K562 (cell line): ENCODE results near the gene CLDN2. TPM values are rescaled to one million over a fixed set of nuclear protein-coding genes. Genes with fewer than 3 reads are reported as not detected.

Source experiments
- ATAC-seq: fragments of 200-7000 bp; cut with Tn5 transposase; 3 replicates; pipeline ENCODE4 v1.9.1; 2020; ENCODE audit warnings: moderate library complexity
- BruUV-seq: library from RNA; stranded (reverse); fragments of 400-500 nt; replicated peaks from 2 replicates; lab custom pipeline; 2021; lab: Mats Ljungman, UMichigan
- CTCF ChIA-PET: fragments of 300-600 bp; formaldehyde crosslinking; extraction: SDS; loops from one replicate; lab custom pipeline; 2021; ENCODE audit warnings: low intra/inter-chr PET ratio; lab: Yijun Ruan, JAX
- POLR2A ChIA-PET: fragments of 300-600, 350-650 bp; sonication (Branson Sonifier 250); formaldehyde crosslinking; extraction: SDS; loops from one replicate; lab custom pipeline; 2021; ENCODE audit warnings: antibody characterized with exemption, inconsistent platforms; lab: Yijun Ruan, JAX
- DNase-seq, 4 experiments: peaks; one replicate each; pipeline versions ENCODE4 v3.0.0 to v3.0.0-alpha.2; 2011 to 2018; ENCODE audit warnings: low spot score in 3 of 4, mixed read lengths in 3 of 4; ENCODE audit errors: extremely low read depth in 1 of 4
- FAIRE-seq: peaks from 2 replicates; lab custom pipeline; 2011; peaks lifted over from hg19 to GRCh38; lab: Jason Lieb, UNC
- H2AFZ ChIP-seq: 2 replicates; pipeline ENCODE4 v1.6.0; 2011; ENCODE audit warnings: low read depth, low read length, control low read depth, inconsistent platforms
- H3K27ac ChIP-seq: fragments of 200-600 bp; 3 replicates; pipeline ENCODE4 v1.8.0; 2011; ENCODE audit warnings: low read depth, mild to moderate bottlenecking, control low read depth, inconsistent platforms, low read length, moderate library complexity, mixed read lengths; ENCODE audit errors: extremely low read depth
- H3K27me3 ChIP-seq, 2 experiments: fragments of 300-600 bp in 1 of 2; 2 replicates in 1 of 2; 3 replicates in 1 of 2; pipeline versions ENCODE4 v1.6.0 to v1.8.0; 2011; ENCODE audit warnings: inconsistent platforms in 2 of 2, low read length in 2 of 2, mild to moderate bottlenecking in 1 of 2, mixed read lengths in 1 of 2, moderate library complexity in 1 of 2; ENCODE audit not compliant: control insufficient read depth in 2 of 2, insufficient read depth in 2 of 2
- H3K36me3 ChIP-seq: fragments of 300-600 bp; 3 replicates; pipeline ENCODE4 v1.8.0; 2011; ENCODE audit warnings: mild to moderate bottlenecking, low read length, inconsistent platforms; ENCODE audit not compliant: control insufficient read depth, insufficient read depth
- H3K4me1 ChIP-seq, 2 experiments: fragments of 200-600 bp in 1 of 2; replicated peaks in 1 of 2; 2 replicates in 1 of 2; 3 replicates in 1 of 2; pipeline versions ENCODE4 v1.5.1 to v1.8.0; 2011; ENCODE audit warnings: inconsistent platforms in 2 of 2, low read length in 2 of 2, mild to moderate bottlenecking in 1 of 2, mixed read lengths in 1 of 2, moderate library complexity in 1 of 2; ENCODE audit not compliant: control insufficient read depth in 2 of 2, insufficient read depth in 2 of 2
- H3K4me2 ChIP-seq: 2 replicates; pipeline ENCODE4 v1.6.1; 2011; ENCODE audit warnings: low read length, control low read depth, inconsistent platforms, mixed read lengths; ENCODE audit not compliant: insufficient read depth
- H3K4me3 ChIP-seq: fragments of 200-600 bp; sonication (generic), shearing (Covaris generic); 2 replicates; pipeline ENCODE4 v1.5.1; 2016; ENCODE audit warnings: control low read depth, inconsistent platforms
- H3K79me2 ChIP-seq: fragments of 200-600 bp; 3 replicates; pipeline ENCODE4 v1.8.0; 2011; ENCODE audit warnings: low read length, inconsistent platforms; ENCODE audit not compliant: control insufficient read depth, insufficient read depth
- H3K9ac ChIP-seq, 2 experiments: 2 replicates each; pipeline versions ENCODE4 v1.6.0 to v1.6.1; 2011; ENCODE audit warnings: low read depth in 2 of 2, low read length in 2 of 2, control low read depth in 1 of 2, inconsistent platforms in 1 of 2, mild to moderate bottlenecking in 1 of 2, mixed read lengths in 1 of 2; ENCODE audit not compliant: insufficient read depth in 1 of 2
- H3K9me1 ChIP-seq: one replicate; pipeline ENCODE4 v1.6.0; 2011; ENCODE audit warnings: inconsistent platforms, mild to moderate bottlenecking, low read length, moderate library complexity; ENCODE audit not compliant: control insufficient read depth, insufficient read depth
- H3K9me3 ChIP-seq: replicated peaks from 2 replicates; pipeline ENCODE4 v1.5.1; 2011; ENCODE audit warnings: low read depth, low read length, inconsistent platforms; ENCODE audit not compliant: control insufficient read depth, insufficient read depth
- H4K20me1 ChIP-seq: replicated peaks from 2 replicates; pipeline ENCODE4 v1.6.1; 2011; ENCODE audit warnings: low read length, inconsistent platforms, mixed read lengths; ENCODE audit not compliant: control insufficient read depth, insufficient read depth
- CHCHD3 ChIP-seq: fragments of 250-450 bp; sonication (Bioruptor Pico); IDR thresholded peaks from 2 replicates; pipeline ENCODE4 v2.1.2; 2022; ENCODE audit warnings: mild to moderate bottlenecking
- ESRRB ChIP-seq: fragments of 250-450 bp; sonication (Bioruptor Pico); IDR thresholded peaks from 2 replicates; pipeline ENCODE4 v1.5.0; 2020; ENCODE audit warnings: mild to moderate bottlenecking, moderate library complexity, borderline replicate concordance
- MIER1 ChIP-seq: fragments of 450-650 bp; IDR thresholded peaks from 2 replicates; pipeline ENCODE4 v1.6.1; 2016; ENCODE audit warnings: antibody characterized with exemption, mild to moderate bottlenecking, low read depth
- NR0B1 ChIP-seq: fragments of 450-650 bp; IDR thresholded peaks from one replicate; pipeline ENCODE4 v1.6.1; 2018; ENCODE audit warnings: mild to moderate bottlenecking, moderate library complexity; ENCODE audit not compliant: partially characterized antibody
- PML ChIP-seq: IDR thresholded peaks from 2 replicates; pipeline ENCODE4 v1.6.1; 2012; ENCODE audit warnings: low read length, inconsistent platforms
- PRPF4 ChIP-seq: fragments of 200-400 bp; formaldehyde crosslinking; IDR thresholded peaks from one replicate; pipeline ENCODE4 v1.6.1; 2017; ENCODE audit warnings: low read length, low read depth, mild to moderate bottlenecking; ENCODE audit not compliant: insufficient read depth, poor library complexity, severe bottlenecking
- PTTG1 ChIP-seq: fragments of 450-650 bp; IDR thresholded peaks from 2 replicates; pipeline ENCODE4 v1.6.1; 2016; ENCODE audit warnings: low read depth, mild to moderate bottlenecking, missing genetic modification characterization, missing compliant biosample characterization
- RBM22 ChIP-seq: fragments of 200-400 bp; formaldehyde crosslinking; IDR thresholded peaks from 2 replicates; pipeline ENCODE4 v1.6.1; 2018; ENCODE audit warnings: low read length, low read depth; ENCODE audit not compliant: poor library complexity, severe bottlenecking
- SMAD1 ChIP-seq: fragments of 150-350 bp; IDR thresholded peaks from 2 replicates; pipeline ENCODE4 v1.6.1; 2014; ENCODE audit warnings: low read length, low read depth; ENCODE audit not compliant: partially characterized antibody
- SREBF1 ChIP-seq: fragments of 150-350 bp; IDR thresholded peaks from 2 replicates; pipeline ENCODE4 v1.6.1; 2014; ENCODE audit warnings: antibody characterized with exemption, low read depth, low read length, borderline replicate concordance
- SRF ChIP-seq, 2 experiments: fragments of 250-450, 450-650 bp in 1 of 2; sonication (Bioruptor Pico) in 1 of 2; sonication (generic) in 1 of 2; formaldehyde crosslinking; IDR thresholded peaks; 2 replicates each; pipeline versions ENCODE4 v1.5.0 to v1.5.1; 2020 to 2022; ENCODE audit warnings: mild to moderate bottlenecking in 1 of 2, missing genetic modification reagents in 1 of 2
- TBL1XR1 ChIP-seq, 2 experiments: IDR thresholded peaks; 2 replicates each; pipeline ENCODE4 v1.6.1; 2012; ENCODE audit warnings: improper control_type of control experiment in 2 of 2, low read length in 2 of 2, mild to moderate bottlenecking in 1 of 2
- ZBTB11 ChIP-seq, 3 experiments: fragments of 200-800 bp in 1 of 3; fragments of 250-450 bp in 1 of 3; fragments of 450-650 bp in 1 of 3; sonication (Bioruptor Pico) in 1 of 3; sonication (Bioruptor generic) in 1 of 3; formaldehyde crosslinking in 1 of 3; IDR thresholded peaks; 2 replicates each; pipeline versions ENCODE4 v1.6.1 to v1.8.0; 2016 to 2022; ENCODE audit warnings: mild to moderate bottlenecking in 2 of 3, missing genetic modification characterization in 2 of 3, missing compliant biosample characterization in 1 of 3, moderate library complexity in 1 of 3
- ZBTB17 ChIP-seq: fragments of 450-650 bp; formaldehyde crosslinking; IDR thresholded peaks from 2 replicates; pipeline ENCODE4 v1.4.0; 2020; ENCODE audit warnings: mild to moderate bottlenecking
- ZNF696 ChIP-seq: fragments of 250-450 bp; sonication (Bioruptor Pico); conservative IDR thresholded peaks from 2 replicates; pipeline ENCODE4 v1.4.0; 2020; ENCODE audit warnings: mild to moderate bottlenecking, moderate library complexity
- ZNF717 ChIP-seq: fragments of 250-450 bp; sonication (Bioruptor Pico); IDR thresholded peaks from 2 replicates; pipeline ENCODE4 v1.5.0; 2021
- ZSCAN29 ChIP-seq: fragments of 450-650 bp; IDR thresholded peaks from 2 replicates; pipeline ENCODE4 v1.6.1; 2017
- WGBS: fragments of 100-300 bp; shearing (Covaris generic); methylation state at CpG from one replicate; pipeline ENCODE4 v1.1.6; 2016; ENCODE audit warnings: low coverage, mixed read lengths; ENCODE audit not compliant: insufficient coverage; ENCODE audit errors: missing lambda C conversion rate; 5-methylcytosine and 5-hydroxymethylcytosine counted together
- in situ Hi-C: fragments of 300-500 bp; cut with MboI; formaldehyde crosslinking; loops from 4 replicates; pipeline ENCODE4 v1.15.0; 2018; ENCODE audit warnings: inconsistent platforms, mixed read lengths
- intact Hi-C: fragments of 100-400 bp; cut with micrococcal nuclease; formaldehyde crosslinking; loops from 2 replicates; pipeline ENCODE4 v1.14.2; 2022
- polyA plus RNA-seq, 8 experiments: library from polyadenylated mRNA; depleted of rRNA in 4 of 8; stranded (reverse) in 5 of 8; unstranded in 3 of 8; fragments of >200 nt; fragmentation: Nextera tagmentation in 2 of 8; fragmentation: Illumina TruSeq in 1 of 8; extraction: Ambion mirVana in 2 of 8; extraction: Trizol in 1 of 8; gene quantifications; 2 replicates each; pipeline versions ENCODE4 v1.2.1 to v1.2.3, GENCODE V29; 2011 to 2014; ENCODE audit warnings: inconsistent platforms in 1 of 8, missing spikeins in 1 of 8
- total RNA-seq, 7 experiments: library from RNA; depleted of rRNA in 6 of 7; stranded (reverse); fragments of >200 nt in 6 of 7; fragmentation: Illumina TruSeq in 2 of 7; extraction: Trizol in 2 of 7; gene quantifications; 2 replicates each; pipeline versions ENCODE4 v1.2.1 to v1.2.3, GENCODE V29; 2011 to 2021; ENCODE audit warnings: low replicate concordance in 1 of 7
- TF ChIP-seq, protein P1 (sequence below): IDR thresholded peaks from 2 replicates; pipeline ENCODE4 v1.6.1; 2011; ENCODE audit not compliant: insufficient read length; ENCODE audit errors: extremely low read depth

The CLDN2 gene
- total and polyA plus RNA-seq, 9 of the 15 experiments (the other 6 are each of a cell fraction or from before 2014, with no cell fraction given): not detected

GRCh38 chrX:106933538-106933961 is 13.3 kb downstream of the CLDN2 start (continued):
- no peak for TF ChIP-seq NR0B1
- no peak for TF ChIP-seq MIER1
- TF ChIP-seq ZNF717 (CRISPR knock-in tag): no peak
- TF ChIP-seq PRPF4: no peak
- no peak for TF ChIP-seq ESRRB
- TF ChIP-seq SREBF1: no peak
- TF ChIP-seq CHCHD3 (CRISPR knock-in tag): no peak
- TF ChIP-seq, protein P1, sequence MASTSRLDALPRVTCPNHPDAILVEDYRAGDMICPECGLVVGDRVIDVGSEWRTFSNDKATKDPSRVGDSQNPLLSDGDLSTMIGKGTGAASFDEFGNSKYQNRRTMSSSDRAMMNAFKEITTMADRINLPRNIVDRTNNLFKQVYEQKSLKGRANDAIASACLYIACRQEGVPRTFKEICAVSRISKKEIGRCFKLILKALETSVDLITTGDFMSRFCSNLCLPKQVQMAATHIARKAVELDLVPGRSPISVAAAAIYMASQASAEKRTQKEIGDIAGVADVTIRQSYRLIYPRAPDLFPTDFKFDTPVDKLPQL: no peak
- no peak for TF ChIP-seq TBL1XR1 (IDR thresholded peaks at IDR 0.05; ENCODE audit: low read length in 2 of 2)
- TF ChIP-seq PML: no peak
- no peak for TF ChIP-seq ZBTB17
- TF ChIP-seq, all 486 proteins: peak for 5

DNA sequence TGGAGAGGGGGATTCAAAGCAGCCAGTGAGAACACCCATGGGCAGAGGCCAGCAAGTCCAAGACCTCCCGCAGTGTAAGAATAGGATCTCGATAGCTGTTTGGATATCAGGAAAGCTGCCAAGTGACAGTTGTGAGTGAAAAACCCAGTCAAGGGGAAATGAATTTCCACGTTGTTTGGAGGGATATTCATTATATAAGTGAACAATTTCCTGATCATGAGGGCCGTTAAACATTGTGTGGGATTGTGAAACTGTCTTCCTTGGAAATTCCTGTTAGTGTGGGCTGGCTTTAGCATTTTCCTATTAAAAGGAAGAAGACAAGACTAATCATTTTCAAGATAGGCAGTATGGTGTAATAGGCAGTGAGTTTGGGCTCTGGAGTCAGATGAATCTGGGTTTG is 15.0 kb downstream of the CLDN2 start:
- Histone ChIP-seq H3K36me3 (no peaks in the 10 kb centered on the region), H3K9ac (no peak overlapping the region), H3K4me2 (no peak overlapping the region), H3K79me2 (no peaks in the 10 kb centered on the region), H3K4me1 (no peaks in the 10 kb centered on the region; a peak in 2 of 5 replicates), H3K4me3 (no peak overlapping the region), H3K9me1 (no peaks in the 10 kb centered on the region), H4K20me1 (no peaks in the 10 kb centered on the region), H3K27me3 (peaks cover 0 to 7% of the 10 kb centered on the region in 2 experiments; a peak in 1 of 5 replicates), H3K9me3 (no peaks in the 10 kb centered on the region), H2AFZ (no peak overlapping the region), H3K27ac (no peak overlapping the region)
- WGBS: 3% methylated on average over 4 of the region's 4 CpGs
- POLR2A ChIA-PET: no interaction called here
- in situ Hi-C loops (no loop called here), intact Hi-C loops (no loop called here)
- BruUV-seq: no TSS peak
- FAIRE-seq: no peak
- DNase-seq: no peak
- ATAC-seq: no peak
- CTCF ChIA-PET: no interaction called here
- no peak for TF ChIP-seq PTTG1 (tag)
- TF ChIP-seq SMAD1: no peak
- TF ChIP-seq ZBTB11 (CRISPR knock-in tag; IDR thresholded peaks at IDR 0.05): no peak
- TF ChIP-seq ZSCAN29: no peak
- no peak for TF ChIP-seq SRF (CRISPR knock-in tag; IDR thresholded peaks at IDR 0.05)
- TF ChIP-seq ZNF696 (CRISPR knock-in tag): no peak
- no peak for TF ChIP-seq RBM22
